Endometrium (tissue), 2 donors: ENCODE results near the gene MANF.

ENCODE experiments used
- FAIRE-seq: peaks from 2 replicates; lab custom pipeline; 2012; peaks lifted over from hg19 to GRCh38; lab: Jason Lieb, UNC
- donor health status: control.
- donor health status: control.

MANF gene

GRCh38 chr3:51390246-51391074 is 5.4 kb downstream of the MANF start:
- no peak for FAIRE-seq

GRCh38 chr3:51391075-51391565 is 6.0 kb downstream of the MANF start, which contains the start of gene RBM15B:
TSS of gene RBM15B (plus strand) at chr3:51391285. CDS start at chr3:51391400, 115 bp downstream.
- no peak for FAIRE-seq

- FAIRE-seq = no peak
Measured at GRCh38 chr3:51391566-51392354, 6.7 kb downstream of the MANF start.

- FAIRE-seq = no peak
Measured at GRCh38 chr3:51392355-51393133, 7.5 kb downstream of the MANF start.

- no peak for FAIRE-seq
Measured at GRCh38 chr3:51393134-51393495, 8.0 kb downstream of the MANF start.

GRCh38 chr3:51393564-51393963 is 8.5 kb downstream of the MANF start:
- FAIRE-seq = no peak

GRCh38 chr3:51394541-51394940 is 9.4 kb downstream of the MANF start:
- no peak for FAIRE-seq

- FAIRE-seq = no peak
Measured at GRCh38 chr3:51395493-51396213, 10.6 kb downstream of the MANF start.

GRCh38 chr3:51396401-51396800 is 11.3 kb downstream of the MANF start:
- no peak for FAIRE-seq

- FAIRE-seq = no peak
Measured at GRCh38 chr3:51397392-51397791, 12.3 kb downstream of the MANF start.

GRCh38 chr3:51398595-51399310 is 13.7 kb downstream of the MANF start:
- no peak for FAIRE-seq

GRCh38 chr3:51400166-51400565 is 15.1 kb downstream of the MANF start:
- FAIRE-seq = no peak

GRCh38 chr3:51401735-51402134 is 16.6 kb downstream of the MANF start:
- FAIRE-seq = no peak

GRCh38 chr3:51403675-51404074 is 18.6 kb downstream of the MANF start:
- FAIRE-seq = no peak

- FAIRE-seq = no peak
Measured at GRCh38 chr3:51408021-51408420, 22.9 kb downstream of the MANF start.

GRCh38 chr3:51408813-51409212 is 23.7 kb downstream of the MANF start:
- FAIRE-seq = no peak

GRCh38 chr3:51422211-51422610 is 37.1 kb downstream of the MANF start:
- no peak for FAIRE-seq

GRCh38 chr3:51426921-51427320 is 41.8 kb downstream of the MANF start:
- no peak for FAIRE-seq

GRCh38 chr3:51429138-51429537 is 44.0 kb downstream of the MANF start:
- FAIRE-seq = no peak

- no peak for FAIRE-seq
Measured at GRCh38 chr3:51434110-51434509, 49.0 kb downstream of the MANF start.

GRCh38 chr3:51434746-51435327 is 49.7 kb downstream of the MANF start:
- no peak for FAIRE-seq
